Activated CD4-positive, alpha-beta T cell treated with anti-CD3 and anti-CD28 coated beads, Interleukin-2, Interleukin-4, amounts not matched to agents 100 ng/mL and 50 ng/mL, durations not matched to agents 16 hours and 8 hours (primary cell): Measurements from ENCODE around the gene MPIG6B.
A peak's percentile ranks its signal among the peaks of the same experiment; 100 is the strongest.

Experiments used
- DNase-seq: peaks from one replicate; pipeline ENCODE4 v3.0.0-alpha.2; 2020; ENCODE audit warnings: low spot score

Gene MPIG6B

GRCh38 chr6:31723245-31723979, at the start of gene MPIG6B:
MPIG6B (plus strand) TSS chr6:31723373; CDS start chr6:31723384, 11 bp downstream.
- no peak for DNase-seq

GRCh38 chr6:31676322-31676903, 46.8 kb upstream of the MPIG6B start:
- no peak for DNase-seq

- no peak for DNase-seq
Observed at GRCh38 chr6:31676904-31677303, 46.3 kb upstream of the MPIG6B start.

- no peak for DNase-seq
Observed at GRCh38 chr6:31677955-31678354, 45.2 kb upstream of the MPIG6B start.

GRCh38 chr6:31680226-31681134, 42.7 kb upstream of the MPIG6B start, which contains the start of gene LY6G5C:
LY6G5C (minus strand) TSS chr6:31681067; CDS start chr6:31680373, 694 bp downstream.
- DNase-seq, result peak; percentile 78

GRCh38 chr6:31681135-31681671, 42.0 kb upstream of the MPIG6B start:
- DNase-seq, result no peak

GRCh38 chr6:31683591-31683990, 39.6 kb upstream of the MPIG6B start:
- no peak for DNase-seq

GRCh38 chr6:31686483-31686882, 36.7 kb upstream of the MPIG6B start:
- no peak for DNase-seq

- DNase-seq, result no peak
Observed at GRCh38 chr6:31687321-31687720, 35.9 kb upstream of the MPIG6B start.

GRCh38 chr6:31687860-31688693, 35.1 kb upstream of the MPIG6B start:
- DNase-seq, result no peak

GRCh38 chr6:31689249-31690110, 33.7 kb upstream of the MPIG6B start:
- no peak for DNase-seq

- DNase-seq, result no peak
Observed at GRCh38 chr6:31690231-31691077, 32.7 kb upstream of the MPIG6B start.

- DNase-seq, result no peak
Observed at GRCh38 chr6:31691078-31691463, 32.1 kb upstream of the MPIG6B start.

GRCh38 chr6:31691564-31692108, 31.5 kb upstream of the MPIG6B start:
- no peak for DNase-seq

GRCh38 chr6:31692353-31692752, 30.8 kb upstream of the MPIG6B start:
- no peak for DNase-seq

GRCh38 chr6:31692886-31693285, 30.3 kb upstream of the MPIG6B start:
- DNase-seq, result no peak

- no peak for DNase-seq
Observed at GRCh38 chr6:31693535-31693934, 29.6 kb upstream of the MPIG6B start.

- peak; percentile 9 for DNase-seq
Observed at GRCh38 chr6:31697555-31697954, 25.6 kb upstream of the MPIG6B start.

GRCh38 chr6:31700740-31701401, 22.3 kb upstream of the MPIG6B start:
- DNase-seq, result no peak
